Amniotic stem cell (primary cell): Measurements from ENCODE around the gene GBP1.
A peak's percentile ranks its signal among the peaks of the same experiment; 100 is the strongest.
"Not testable (repeated sequence)": the region's sequence is repeated elsewhere in the genome, so short reads cannot be mapped to it uniquely, and the experiment has no call there.

Experiments used
- DNase-seq: peaks from one replicate; lab custom pipeline; 2025; lab: John Stamatoyannopoulos, UW

Gene GBP1

GRCh38 chr1:89065079-89065868 lies at the start of gene GBP1:
Gene GBP1 (minus strand): TSS chr1:89065208. CDS start chr1:89063234, 1,974 bp downstream.
- peak; percentile 42 for DNase-seq

- no peak for DNase-seq
These were observed 49.7 kb upstream of the GBP1 start for GRCh38 chr1:89114662-89115061.

GRCh38 chr1:89112871-89113613 lies 48.0 kb upstream of the GBP1 start:
- DNase-seq = no peak

- DNase-seq = no peak
These were observed 39.7 kb upstream of the GBP1 start for GRCh38 chr1:89104687-89105086.

- DNase-seq = no peak
These were observed 39.1 kb upstream of the GBP1 start for GRCh38 chr1:89104147-89104546.

GRCh38 chr1:89102021-89102420 lies 37.0 kb upstream of the GBP1 start:
- DNase-seq = no peak

GRCh38 chr1:89100412-89100811 lies 35.4 kb upstream of the GBP1 start:
- no peak for DNase-seq

GRCh38 chr1:89098857-89099256 lies 33.8 kb upstream of the GBP1 start:
- DNase-seq = no peak

- DNase-seq = no peak
These were observed 30.7 kb upstream of the GBP1 start for GRCh38 chr1:89095737-89096136.

GRCh38 chr1:89089962-89090361 lies 25.0 kb upstream of the GBP1 start:
- DNase-seq = no peak

- no peak for DNase-seq
These were observed 23.6 kb upstream of the GBP1 start for GRCh38 chr1:89088572-89088971.

- no peak for DNase-seq
These were observed 22.2 kb upstream of the GBP1 start for GRCh38 chr1:89087241-89087640.

GRCh38 chr1:89085781-89086180 lies 20.8 kb upstream of the GBP1 start:
- DNase-seq = no peak

- no peak for DNase-seq
These were observed 16.0 kb upstream of the GBP1 start for GRCh38 chr1:89081005-89081404.

- not testable (repeated sequence) for DNase-seq
These were observed 15.1 kb upstream of the GBP1 start for GRCh38 chr1:89080068-89080467.

- not testable (repeated sequence) for DNase-seq
These were observed 7.6 kb upstream of the GBP1 start for GRCh38 chr1:89072466-89073065.

GRCh38 chr1:89070509-89070908 lies 5.5 kb upstream of the GBP1 start:
- DNase-seq = no peak

- no peak for DNase-seq
These were observed 4.9 kb upstream of the GBP1 start for GRCh38 chr1:89069951-89070350.

- no peak for DNase-seq
These were observed 3.3 kb upstream of the GBP1 start for GRCh38 chr1:89068291-89068690.

GRCh38 chr1:89064632-89065031 lies 376 bp downstream of the GBP1 start:
- no peak for DNase-seq

GRCh38 chr1:89063094-89063493 lies 1.9 kb downstream of the GBP1 start:
- DNase-seq = no peak

GRCh38 chr1:89060091-89060490 lies 4.9 kb downstream of the GBP1 start:
- no peak for DNase-seq

- DNase-seq = no peak
These were observed 13.1 kb downstream of the GBP1 start for GRCh38 chr1:89051955-89052312.
